HS-27A (cell line): ENCODE measurements around the gene RNF41.
"Not testable (repeated sequence)": the region's sequence is repeated elsewhere in the genome, so short reads cannot be mapped to it uniquely, and the experiment has no call there.

Experiments
- DNase-seq: peaks from one replicate; pipeline ENCODE4 v3.0.0-alpha.2; 2012; ENCODE audit warnings: low read depth, missing footprints

Gene RNF41

DNA sequence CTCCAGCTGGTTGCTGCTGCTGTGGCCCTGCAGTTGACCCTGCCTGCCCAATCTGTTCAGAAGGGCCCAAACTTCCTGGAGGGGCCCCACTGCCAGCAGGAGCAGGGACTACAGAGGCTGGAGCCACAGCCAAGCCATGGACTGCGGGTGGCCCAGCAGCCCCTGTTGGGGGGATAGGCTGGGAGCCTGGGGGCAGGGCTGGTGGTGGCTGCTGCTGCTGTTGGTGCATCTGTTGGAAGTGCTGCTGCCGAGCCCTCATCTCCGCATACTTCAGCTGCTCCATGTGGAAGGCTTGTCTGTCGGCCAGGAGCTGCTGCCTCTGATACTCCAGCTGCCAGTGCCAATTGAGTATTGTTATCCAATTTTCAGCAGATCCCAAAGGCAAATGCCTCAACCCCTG is 56.4 kb downstream of the RNF41 start:
- DNase-seq: no peak

DNA sequence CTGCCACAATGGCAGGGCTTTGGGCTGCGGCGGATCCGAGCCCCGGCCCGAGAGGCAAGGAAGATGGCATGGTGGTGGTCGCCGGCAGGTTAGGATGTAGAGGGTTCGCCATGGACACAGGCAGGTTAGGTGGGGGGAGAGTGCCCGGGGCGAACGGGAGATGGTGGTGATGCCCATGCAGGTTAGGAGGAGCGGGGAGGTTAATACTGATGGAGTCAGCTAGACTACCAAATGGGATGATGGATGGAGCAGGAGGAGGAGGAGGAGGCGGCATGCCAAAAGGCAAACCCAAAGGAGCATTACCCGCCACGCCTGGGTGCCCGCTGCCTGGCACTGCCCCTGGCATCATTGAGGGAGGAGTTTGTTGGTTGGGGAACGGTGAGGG is 57.4 kb downstream of the RNF41 start:
- no peak for DNase-seq

DNA sequence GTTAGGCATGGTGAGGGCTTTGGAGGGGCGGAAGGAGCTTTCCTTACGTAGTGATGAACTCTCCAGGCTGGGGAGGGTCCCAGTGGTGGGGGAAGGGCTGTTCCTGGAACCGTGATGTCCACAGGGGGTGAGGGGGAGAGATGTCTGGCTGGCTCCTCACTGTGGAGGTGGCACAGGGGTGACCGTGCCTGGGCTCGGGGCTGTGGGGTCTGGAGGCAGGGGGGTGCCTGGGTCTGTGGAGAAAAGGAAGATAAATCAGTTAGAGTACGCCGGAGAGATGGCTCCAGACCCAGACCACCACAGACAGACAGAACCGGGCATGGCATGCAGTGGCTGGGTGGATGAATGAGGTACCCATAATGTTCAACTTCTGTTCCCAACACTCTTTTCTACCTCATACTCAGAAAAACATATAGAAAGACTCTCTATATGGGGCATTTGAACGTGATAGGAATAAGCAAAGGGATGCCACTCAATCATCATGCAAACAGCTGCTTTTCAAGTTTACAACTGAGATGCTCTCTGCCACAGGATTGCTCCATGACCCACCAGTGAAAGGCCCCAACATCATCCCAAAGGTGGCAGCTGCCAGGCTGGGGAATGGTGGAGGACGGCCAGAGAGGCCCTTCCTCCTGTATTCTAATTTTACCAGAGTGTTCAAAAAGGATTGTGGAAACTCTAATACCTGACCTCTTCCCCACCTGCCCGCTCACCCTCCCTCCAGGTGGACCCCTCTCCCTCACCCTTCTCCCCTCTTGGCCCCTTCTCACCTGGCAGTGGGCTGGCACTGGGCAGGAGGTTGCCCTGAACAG is 58.0 kb downstream of the RNF41 start:
- DNase-seq: no peak

DNA sequence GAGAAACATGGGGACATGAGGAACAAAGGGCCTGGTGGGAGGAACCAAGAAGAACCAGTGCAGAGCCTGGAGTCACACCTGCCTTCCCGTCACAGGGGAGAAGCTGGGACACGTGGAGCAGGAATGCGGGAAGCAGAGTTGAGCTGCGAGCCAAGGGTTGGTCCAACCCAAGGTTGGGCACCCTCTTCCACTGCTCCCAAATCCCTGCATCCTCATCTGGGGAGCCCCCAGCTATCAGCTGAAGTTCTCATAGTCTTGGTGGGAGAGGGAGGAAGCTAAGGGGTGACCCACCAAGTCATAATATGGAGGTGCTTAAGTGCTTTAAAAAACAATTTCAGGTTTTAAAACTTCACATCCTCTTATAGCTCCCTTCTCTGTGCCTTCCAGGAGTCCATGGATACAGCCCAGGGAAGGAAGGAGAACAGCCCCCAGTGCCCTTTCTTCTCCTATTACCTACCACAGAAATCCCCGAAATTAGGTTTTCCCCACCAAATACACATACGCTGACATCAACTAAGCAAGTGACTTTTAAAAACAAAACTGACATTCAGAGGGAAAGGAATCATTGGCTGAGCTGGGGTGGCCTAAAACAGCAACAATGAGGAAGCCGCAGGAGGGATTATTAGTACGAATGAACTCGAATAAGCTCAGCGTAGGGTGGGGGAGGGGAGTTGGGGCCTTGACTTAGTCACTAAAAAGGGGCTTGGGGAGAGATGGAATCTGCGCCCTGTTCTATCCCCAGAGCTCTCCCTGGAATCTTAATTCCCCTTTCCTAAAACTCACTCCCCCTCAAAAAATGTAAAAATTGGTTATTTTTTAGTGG is 59.0 kb downstream of the RNF41 start:
- DNase-seq: no peak

DNA sequence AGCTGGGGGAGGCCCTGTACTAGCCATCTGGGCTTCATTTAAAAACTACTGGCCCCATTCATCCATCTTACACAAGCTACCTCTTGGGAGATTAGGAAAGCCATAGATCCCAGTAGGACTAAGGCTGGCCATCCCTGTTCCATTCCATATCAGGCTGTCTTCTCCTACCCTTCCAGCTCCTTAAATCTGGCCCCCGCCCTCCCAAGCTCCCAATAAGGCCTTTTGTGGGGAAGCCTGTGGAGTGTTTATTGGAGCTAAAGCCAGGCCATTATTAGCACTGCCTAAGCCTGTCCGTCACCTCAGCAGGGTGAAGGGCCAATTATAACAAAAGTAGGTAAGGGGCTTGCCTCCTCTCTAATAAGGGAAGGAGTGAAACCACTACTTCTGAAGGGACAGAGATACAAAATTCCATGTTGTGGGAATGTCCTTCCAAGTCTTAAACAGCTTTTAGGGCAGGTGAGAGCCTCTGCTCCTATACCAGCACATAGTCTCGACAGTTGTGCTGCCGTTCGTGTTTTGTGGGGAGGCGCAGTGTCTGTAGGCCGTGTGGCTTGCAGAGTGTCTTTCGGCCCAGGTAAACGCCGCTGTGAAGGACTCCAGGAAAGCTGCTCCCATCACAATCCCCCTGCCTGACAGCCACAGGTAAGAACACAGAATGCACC is 59.9 kb downstream of the RNF41 start:
- DNase-seq: no peak

DNA sequence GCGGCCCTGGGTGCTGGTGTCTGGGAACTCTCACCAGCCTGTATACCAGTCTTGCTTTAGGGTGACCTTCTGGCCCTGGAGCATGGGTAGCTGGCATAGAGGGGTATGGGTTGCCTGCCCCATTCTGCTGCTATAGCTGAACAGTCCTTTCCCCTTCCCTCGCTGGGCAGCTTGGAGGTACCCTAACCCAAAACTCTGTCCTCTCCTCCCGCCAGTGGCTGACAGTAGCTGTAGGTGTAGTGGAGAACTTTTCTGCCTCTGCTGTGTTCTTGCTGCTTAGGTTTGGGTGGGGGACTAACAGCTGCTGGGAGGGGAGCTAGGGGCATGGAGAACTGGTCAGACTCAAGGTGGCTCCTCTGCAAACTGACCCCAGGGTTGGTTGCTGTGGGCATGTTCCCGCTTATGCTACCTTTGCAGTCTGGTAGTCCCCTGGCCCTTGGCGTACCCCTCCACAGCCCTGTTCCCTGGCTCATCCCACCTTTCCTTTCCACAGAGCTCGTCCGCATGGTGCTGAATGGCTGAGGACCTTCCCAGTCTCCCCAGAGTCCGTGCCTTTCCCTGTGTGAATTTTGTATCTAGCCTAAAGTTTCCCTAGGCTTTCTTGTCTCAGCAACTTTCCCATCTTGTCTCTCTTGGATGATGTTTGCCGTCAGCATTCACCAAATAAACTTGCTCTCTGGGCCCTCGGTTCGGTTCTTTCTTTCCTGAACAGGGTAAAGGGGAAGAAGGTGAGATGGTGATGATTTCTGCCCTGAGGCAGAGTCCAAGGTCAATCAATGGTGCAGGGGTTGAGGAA is 60.6 kb downstream of the RNF41 start:
- DNase-seq: no peak

DNA sequence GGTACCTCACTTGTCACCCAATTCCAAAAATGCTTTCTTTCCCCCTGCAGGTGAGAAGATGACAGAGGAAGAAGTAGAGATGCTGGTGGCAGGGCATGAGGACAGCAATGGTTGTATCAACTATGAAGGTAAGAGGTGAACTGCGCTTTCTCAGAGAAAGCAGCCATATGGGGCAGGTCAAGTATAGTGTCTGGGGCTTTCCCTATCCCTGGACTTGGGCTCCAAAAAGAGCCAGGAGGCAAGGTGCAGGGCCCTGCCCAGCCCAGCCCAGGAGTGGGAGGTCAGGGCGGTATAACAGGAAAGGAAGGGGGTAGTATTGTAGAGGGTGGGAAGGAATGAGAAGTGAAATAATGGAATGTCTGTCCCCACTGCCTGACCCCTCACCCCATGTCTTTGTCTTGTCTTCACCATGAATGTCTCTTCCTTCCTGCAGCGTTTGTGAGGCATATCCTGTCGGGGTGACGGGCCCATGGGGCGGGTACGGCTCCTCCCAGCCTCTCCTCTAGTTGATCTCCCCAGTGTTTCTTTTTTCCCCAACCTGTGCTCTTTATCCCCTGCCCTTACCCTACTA is 61.4 kb downstream of the RNF41 start:
- no peak for DNase-seq

DNA sequence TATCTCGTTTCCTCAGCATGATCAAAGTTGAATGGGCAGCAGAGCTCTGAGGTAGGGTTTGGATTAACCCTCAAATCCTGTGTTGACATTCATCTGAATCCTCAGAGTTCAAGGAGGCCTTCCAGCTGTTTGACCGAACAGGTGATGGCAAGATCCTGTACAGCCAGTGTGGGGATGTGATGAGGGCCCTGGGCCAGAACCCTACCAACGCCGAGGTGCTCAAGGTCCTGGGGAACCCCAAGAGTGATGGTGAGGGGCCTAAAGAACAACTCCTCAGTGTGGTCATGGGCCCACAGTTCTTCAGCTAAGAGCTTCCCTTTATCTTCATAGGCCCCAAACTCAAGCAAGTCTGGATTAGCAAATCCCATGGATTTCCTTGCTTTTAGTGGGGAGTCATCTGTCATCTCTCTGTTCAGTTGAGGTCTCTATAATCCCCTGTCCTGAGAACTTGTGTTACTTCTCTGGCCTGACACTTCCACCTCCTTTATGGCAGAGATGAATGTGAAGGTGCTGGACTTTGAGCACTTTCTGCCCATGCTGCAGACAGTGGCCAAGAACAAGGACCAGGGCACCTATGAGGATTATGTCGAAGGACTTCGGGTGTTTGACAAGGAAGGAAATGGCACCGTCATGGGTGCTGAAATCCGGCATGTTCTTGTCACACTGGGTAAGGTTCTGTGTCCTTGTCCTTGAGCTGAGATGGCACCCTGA is 62.1 kb downstream of the RNF41 start:
- DNase-seq: no peak

DNA sequence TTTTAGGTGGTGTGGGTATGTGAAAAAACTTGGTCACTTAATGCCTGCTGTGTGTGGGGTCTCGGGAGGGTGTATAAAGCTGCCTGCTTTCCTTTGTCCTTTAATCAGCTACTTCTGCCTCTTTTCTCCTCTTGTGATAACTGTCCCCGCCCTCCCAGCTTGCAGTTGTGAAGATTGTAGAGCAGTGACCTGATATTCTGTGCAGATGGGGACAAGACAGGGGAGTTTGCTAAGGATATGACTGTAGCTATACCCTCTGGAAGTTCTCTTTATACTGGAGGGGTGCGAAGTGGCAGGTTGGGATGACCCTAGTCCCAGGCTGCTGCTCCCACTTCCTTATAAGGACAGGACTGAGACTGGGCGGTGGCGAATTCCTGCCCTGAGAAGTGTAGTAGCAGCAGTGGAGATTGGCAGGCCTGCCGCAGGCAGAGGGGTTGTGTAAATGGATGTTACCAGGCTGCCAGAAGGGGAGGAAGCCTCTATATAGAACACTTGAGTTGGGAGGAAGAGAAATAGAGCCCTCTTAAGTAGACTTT is 62.7 kb downstream of the RNF41 start:
- peak; percentile 59 for DNase-seq

DNA sequence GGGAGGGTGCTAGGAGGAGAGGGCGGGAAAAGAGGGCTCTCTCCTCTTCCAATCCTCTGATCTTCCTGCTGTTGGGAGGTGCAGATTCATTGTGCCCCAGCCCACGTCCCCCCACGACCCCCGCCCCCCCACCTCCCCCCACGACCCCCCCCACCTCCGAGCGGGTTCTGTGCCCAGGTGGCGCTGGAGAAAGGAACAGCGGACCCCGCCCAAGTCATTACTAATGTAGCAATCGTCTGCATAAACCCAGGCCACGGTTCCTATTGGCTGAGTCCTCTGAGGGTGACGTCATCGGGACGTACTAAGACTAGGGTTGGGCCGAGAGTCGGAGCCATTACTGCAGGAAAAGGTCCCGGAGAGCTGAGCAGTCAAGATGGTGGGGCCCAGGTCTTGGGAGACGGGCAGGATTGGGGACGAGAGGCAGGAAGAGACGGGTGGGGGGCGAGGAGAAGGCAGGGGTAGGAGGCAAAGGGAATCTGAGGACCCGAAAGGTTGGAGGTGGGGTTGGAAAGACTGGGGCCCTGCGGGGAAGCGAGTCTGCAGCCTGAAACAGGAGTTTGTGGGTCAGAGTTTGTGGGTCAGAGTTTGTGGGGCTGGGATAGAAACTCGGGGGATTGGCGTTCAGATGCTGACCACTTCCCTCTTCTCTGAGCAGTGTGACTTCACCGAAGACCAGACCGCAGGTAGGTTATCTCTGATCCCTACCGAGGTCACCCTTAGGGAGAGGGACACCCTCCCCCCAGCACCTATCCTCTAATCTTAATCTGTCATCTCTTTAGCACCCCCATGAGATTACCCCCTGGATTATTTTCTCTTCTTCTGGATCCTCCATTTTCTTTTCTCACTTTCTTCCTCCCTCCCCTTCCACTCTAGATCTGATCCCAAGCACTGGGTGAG is 63.4 kb downstream of the RNF41 start, which contains the start of gene MYL6:
TSS of gene MYL6 (plus strand) at position 331 of the 897 bp plus-strand sequence. CDS start at position 374, 43 bp downstream.
- peak; percentile 96 for DNase-seq

DNA sequence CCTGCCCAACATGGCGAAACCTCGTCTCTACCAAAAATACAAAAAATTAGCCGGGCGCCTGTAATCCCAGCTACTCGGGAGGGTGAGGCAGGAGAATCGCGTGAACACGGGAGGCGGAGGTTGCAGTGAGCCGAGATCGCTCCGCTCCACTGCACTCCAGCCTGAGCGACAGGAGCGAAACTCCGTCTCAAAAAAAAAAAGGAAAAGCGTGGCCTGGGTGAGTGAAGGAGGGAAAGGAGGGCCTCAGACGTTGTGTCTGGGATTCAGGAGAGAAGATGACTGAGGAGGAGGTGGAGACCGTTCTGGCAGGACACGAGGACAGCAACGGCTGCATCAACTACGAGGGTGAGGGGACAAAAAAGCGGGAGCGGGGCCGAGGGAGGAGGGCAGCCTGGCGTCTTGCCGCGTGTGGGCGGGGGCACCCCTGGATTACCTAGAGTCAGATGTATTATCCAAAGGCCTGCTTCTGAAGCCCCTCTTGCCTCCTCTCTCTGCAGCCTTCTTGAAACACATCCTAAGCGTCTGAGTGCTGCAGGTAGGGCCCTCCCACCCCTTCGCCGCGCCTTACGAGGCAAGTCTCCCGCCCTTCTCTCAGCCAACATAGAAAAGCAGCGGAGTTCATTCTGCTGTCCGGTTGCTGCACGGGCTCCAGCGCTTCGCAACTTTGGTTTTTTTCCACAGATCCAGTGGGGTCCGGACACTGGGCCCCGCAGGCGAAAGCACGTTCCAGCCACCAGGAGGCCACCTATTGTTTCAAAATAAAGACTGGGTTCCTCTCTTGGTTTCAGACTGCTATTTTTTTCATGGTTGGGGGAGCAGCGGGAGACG is 64.3 kb downstream of the RNF41 start:
- DNase-seq: peak; percentile 79

DNA sequence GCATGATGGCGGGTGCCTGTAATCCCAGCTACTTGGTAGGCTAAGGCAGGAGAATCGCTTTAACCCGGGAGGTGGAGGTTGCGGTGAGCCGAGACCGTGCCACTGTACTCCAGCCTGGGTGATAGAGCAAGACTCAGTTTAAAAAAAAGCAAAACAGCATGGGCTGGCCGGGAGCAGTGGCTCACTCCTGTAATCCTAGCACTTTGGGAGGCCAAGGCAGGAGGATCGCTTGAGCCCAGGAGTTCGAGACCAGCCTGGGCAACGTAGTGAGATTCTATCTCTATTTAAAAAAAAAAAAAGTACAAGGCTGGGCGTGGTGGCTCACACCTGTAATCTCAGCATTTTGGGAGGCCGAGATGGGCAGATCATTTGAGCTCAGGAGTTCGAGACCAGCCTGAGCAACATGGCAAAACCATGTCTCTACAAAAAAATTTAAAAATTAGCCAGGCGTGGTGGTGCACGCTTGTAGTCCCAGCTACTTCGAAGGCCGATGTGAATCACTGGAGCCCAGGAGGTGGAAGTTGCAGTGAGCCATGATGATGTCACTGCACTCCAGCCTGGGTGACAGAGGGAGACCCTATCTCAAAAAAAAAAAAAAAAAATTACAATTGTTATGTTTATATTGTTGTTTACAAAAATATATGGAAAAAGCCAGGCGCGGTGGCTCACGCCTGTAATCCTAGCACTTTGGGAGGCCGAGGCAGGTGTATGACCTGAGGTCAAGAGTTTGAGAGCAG is 65.1 kb downstream of the RNF41 start:
- not testable (repeated sequence) for DNase-seq

DNA sequence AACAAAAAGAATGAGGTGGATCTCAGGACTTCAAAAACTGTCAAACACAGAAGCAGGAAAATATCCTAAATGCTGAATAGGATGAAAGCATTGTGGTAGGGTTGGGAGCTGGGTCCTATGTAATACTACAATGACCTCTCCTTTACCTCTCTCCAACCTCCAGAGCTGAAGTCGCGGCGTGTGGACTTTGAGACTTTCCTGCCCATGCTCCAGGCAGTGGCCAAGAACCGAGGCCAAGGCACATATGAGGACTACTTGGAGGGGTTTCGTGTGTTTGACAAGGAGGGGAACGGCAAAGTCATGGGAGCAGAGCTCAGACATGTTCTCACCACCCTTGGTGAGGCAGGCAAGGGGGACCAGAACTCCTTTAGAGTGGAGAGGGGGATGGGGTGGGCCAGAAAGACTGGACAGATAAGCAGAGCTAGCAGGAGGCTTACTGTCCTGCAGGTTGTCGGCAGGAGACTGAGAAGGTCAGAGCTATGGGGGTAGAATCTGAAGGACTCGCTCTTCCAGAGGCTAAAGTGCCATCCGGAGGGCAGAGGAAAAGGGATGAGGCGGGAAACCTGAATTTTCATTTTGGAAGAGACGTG is 66.4 kb downstream of the RNF41 start:
- DNase-seq: no peak

DNA sequence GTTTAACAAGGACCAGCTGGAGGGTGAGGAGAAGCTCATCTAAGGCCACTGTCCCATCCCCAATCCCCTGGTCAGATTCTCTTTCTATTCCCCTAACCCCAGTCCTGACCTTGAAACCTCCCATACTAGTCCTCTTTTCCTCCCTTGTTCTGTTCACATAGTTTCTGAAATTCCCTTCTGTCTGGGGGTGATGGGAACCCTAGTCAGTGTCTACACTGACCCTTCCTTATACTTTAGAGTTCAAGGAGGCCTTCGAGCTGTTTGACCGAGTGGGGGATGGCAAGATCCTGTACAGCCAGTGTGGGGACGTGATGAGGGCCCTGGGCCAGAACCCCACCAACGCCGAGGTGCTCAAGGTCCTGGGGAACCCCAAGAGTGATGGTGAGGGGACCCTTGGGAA is 66.9 kb downstream of the RNF41 start:
- no peak for DNase-seq

DNA sequence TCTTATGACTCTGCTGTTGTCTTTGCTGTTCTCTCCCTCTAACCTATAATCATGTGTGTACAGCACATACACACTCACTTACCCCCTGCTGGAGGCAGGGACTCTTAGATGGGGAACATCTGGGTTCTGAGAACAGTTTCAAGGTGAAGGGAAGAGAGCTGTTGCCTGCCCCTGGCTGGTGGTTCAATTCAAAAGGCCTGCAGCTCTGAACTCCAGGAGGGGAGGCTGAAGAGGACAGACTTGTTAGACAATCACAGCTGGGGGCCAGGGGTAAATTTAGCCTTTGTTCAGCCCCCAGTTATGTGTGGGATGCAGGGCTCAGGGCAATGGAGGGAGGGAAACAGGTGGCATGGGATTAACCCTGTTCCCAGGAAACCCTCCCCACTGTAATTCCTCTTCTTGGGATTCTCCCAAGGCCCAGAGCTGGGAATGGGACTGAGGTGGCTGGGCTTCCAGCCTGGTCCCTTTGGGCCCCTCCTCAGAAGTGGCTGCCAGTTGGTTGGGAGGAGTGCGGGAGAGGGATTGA is 67.4 kb downstream of the RNF41 start:
- DNase-seq: no peak

DNA sequence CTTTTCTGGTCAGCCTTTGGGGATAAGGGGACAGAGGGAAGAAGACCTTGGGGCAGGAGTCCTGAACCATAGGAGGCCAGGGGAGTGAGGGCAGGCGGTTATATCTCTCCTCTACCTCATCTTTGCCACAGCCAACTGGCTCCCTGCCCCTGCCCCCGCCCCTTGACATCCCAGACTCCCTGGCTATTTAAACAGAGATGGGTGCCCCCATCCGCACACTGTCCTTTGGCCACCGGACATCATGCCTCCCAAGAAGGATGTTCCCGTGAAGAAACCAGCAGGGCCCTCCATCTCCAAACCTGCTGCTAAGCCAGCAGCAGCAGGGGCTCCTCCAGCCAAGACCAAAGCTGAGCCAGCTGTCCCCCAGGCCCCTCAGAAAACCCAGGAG is 68.0 kb downstream of the RNF41 start:
- no peak for DNase-seq
